IPS-11a (cell line): ENCODE measurements around the gene SPTB.

Experiments
- H3K4me3 ChIP-seq: one replicate; pipeline ENCODE4 v1.5.1; 2013; ENCODE audit warnings: low read depth, low read length, control low read depth

The SPTB gene

GRCh38 chr14:64702493-64703394, 177.0 kb downstream of the SPTB start:
- H3K4me3 ChIP-seq, result peak overlapping the region; percentile 15

- no peak overlapping the region for H3K4me3 ChIP-seq
These were observed 178.0 kb downstream of the SPTB start for GRCh38 chr14:64701660-64702059.

- H3K4me3 ChIP-seq, result no peak overlapping the region
These were observed 178.8 kb downstream of the SPTB start for GRCh38 chr14:64700894-64701293.

GRCh38 chr14:64700290-64700689, 179.4 kb downstream of the SPTB start:
- H3K4me3 ChIP-seq, result no peak overlapping the region

- no peak overlapping the region for H3K4me3 ChIP-seq
These were observed 180.8 kb downstream of the SPTB start for GRCh38 chr14:64698903-64699302.

GRCh38 chr14:64696355-64696857, 183.3 kb downstream of the SPTB start:
- H3K4me3 ChIP-seq, result no peak overlapping the region
